ENCODE results near the gene BASP1.

- TF ChIP-seq CTCF (IDR thresholded peaks at IDR 0.05): no peak
- no peak for TF ChIP-seq POLR2AphosphoS5 (IDR thresholded peaks at IDR 0.05; ENCODE audit: low read depth, low read length)
- TF ChIP-seq PBX3 (IDR thresholded peaks at IDR 0.05): no peak
- no peak for TF ChIP-seq USF2 (IDR thresholded peaks at IDR 0.05; ENCODE audit: borderline replicate concordance, low read depth, low read length)
- TF ChIP-seq MAX (IDR thresholded peaks at IDR 0.05; ENCODE audit: low read depth): no peak
- TF ChIP-seq YY1 (IDR thresholded peaks at IDR 0.05; ENCODE audit: low read depth): no peak
- TF ChIP-seq EP300 (IDR thresholded peaks at IDR 0.05; ENCODE audit: borderline replicate concordance in 1 of 2, low read depth in 1 of 2, low read length in 1 of 2): no peak
- no peak for TF ChIP-seq RFX5 (IDR thresholded peaks at IDR 0.05; ENCODE audit: low read length)
These were observed 86.9 kb downstream of the BASP1 start for GRCh38 chr5:17304282-17304681.
